A549 (cell line): ENCODE data around the gene KLHL6. TPM values are rescaled to one million over a fixed set of nuclear protein-coding genes. Genes with fewer than 3 reads are reported as not detected.

Source experiments
- ATAC-seq, 2 experiments: fragments of 200-7000 bp in 1 of 2; fragments of >200 bp in 1 of 2; cut with Nextera tagmentation in 1 of 2; cut with Tn5 transposase in 1 of 2; 3 replicates each; pipeline versions ENCODE4 v1.8.0 to v1.9.1; 2018 to 2020; ENCODE audit warnings: mild to moderate bottlenecking in 1 of 2, moderate library complexity in 1 of 2
- CTCF ChIA-PET: fragments of 300-600 bp; sonication (Branson Sonifier 250); formaldehyde crosslinking; extraction: SDS; loops from one replicate; lab custom pipeline; 2021; ENCODE audit warnings: antibody characterized with exemption, inconsistent platforms; lab: Yijun Ruan, JAX
- POLR2A ChIA-PET: fragments of 350-600 bp; formaldehyde crosslinking; extraction: SDS; loops from one replicate; lab custom pipeline; 2021; ENCODE audit warnings: antibody characterized with exemption, inconsistent platforms; lab: Yijun Ruan, JAX
- DNase-seq, 2 experiments: peaks; one replicate each; pipeline versions ENCODE4 v3.0.0 to v3.0.0-alpha.2; 2011 to 2016; ENCODE audit warnings: low read depth in 1 of 2, low spot score in 1 of 2
- FAIRE-seq: peaks from 2 replicates; lab custom pipeline; 2011; peaks lifted over from hg19 to GRCh38; lab: Jason Lieb, UNC
- H3K27ac ChIP-seq, 2 experiments: fragments of >200 bp; sonication (Bioruptor Twin); formaldehyde crosslinking; 3 replicates each; pipeline ENCODE4 v1.5.1; 2016 to 2017
- H3K4me1 ChIP-seq: fragments of >200 bp; sonication (Bioruptor Twin); formaldehyde crosslinking; 3 replicates; pipeline ENCODE4 v1.6.1; 2016
- H3K4me2 ChIP-seq: fragments of >200 bp; sonication (Bioruptor Twin); formaldehyde crosslinking; 3 replicates; pipeline ENCODE4 v1.6.1; 2016
- H3K4me3 ChIP-seq: fragments of >200 bp; sonication (Bioruptor Twin); formaldehyde crosslinking; 3 replicates; pipeline ENCODE4 v1.5.1; 2016
- H3K9me3 ChIP-seq: fragments of >200 bp; sonication (Bioruptor Twin); formaldehyde crosslinking; 3 replicates; pipeline ENCODE4 v1.6.1; 2016
- BCL3 ChIP-seq: fragments of >200 bp; sonication (Bioruptor Twin); formaldehyde crosslinking; IDR thresholded peaks from 3 replicates; pipeline ENCODE4 v1.6.1; 2016
- CBX2 ChIP-seq: fragments of 200-600 bp; sonication (generic); IDR thresholded peaks from 2 replicates; pipeline ENCODE4 v1.6.1; 2016; ENCODE audit warnings: low read depth, mild to moderate bottlenecking, borderline replicate concordance
- CBX8 ChIP-seq: fragments of 200-600 bp; sonication (generic); IDR thresholded peaks from 2 replicates; pipeline ENCODE4 v1.6.1; 2016
- CEBPB ChIP-seq, 2 experiments: fragments of >200 bp in 1 of 2; sonication (Bioruptor Twin) in 1 of 2; formaldehyde crosslinking in 1 of 2; IDR thresholded peaks; 2 replicates each; pipeline ENCODE4 v1.6.1; 2012 to 2016
- CHD4 ChIP-seq: fragments of 200-600 bp; sonication (generic); IDR thresholded peaks from 2 replicates; pipeline ENCODE4 v1.6.1; 2016; ENCODE audit warnings: antibody characterized with exemption, mild to moderate bottlenecking, borderline replicate concordance
- CTCF ChIP-seq: fragments of >200 bp; sonication (Bioruptor Twin); formaldehyde crosslinking; IDR thresholded peaks from 3 replicates; pipeline ENCODE4 v1.5.1; 2016
- ELK1 ChIP-seq: fragments of 150-350 bp; IDR thresholded peaks from 2 replicates; pipeline ENCODE4 v1.6.1; 2014; ENCODE audit warnings: low read depth, mild to moderate bottlenecking, low read length
- GATA3 ChIP-seq: IDR thresholded peaks from 2 replicates; pipeline ENCODE4 v1.6.1; 2012; ENCODE audit warnings: borderline replicate concordance
- HDAC2 ChIP-seq: fragments of 200-600 bp; sonication (generic); IDR thresholded peaks from 2 replicates; pipeline ENCODE4 v1.6.1; 2016
- HEYL ChIP-seq: fragments of 250-450 bp; sonication (Bioruptor Pico); IDR thresholded peaks from 2 replicates; pipeline ENCODE4 v1.8.0; 2021; ENCODE audit warnings: mild to moderate bottlenecking, moderate library complexity
- HOXB13 ChIP-seq: fragments of 250-450 bp; sonication (Bioruptor Pico); IDR thresholded peaks from 2 replicates; pipeline ENCODE4 v1.5.0; 2020; ENCODE audit warnings: low read depth, mild to moderate bottlenecking, moderate library complexity
- KDM5A ChIP-seq: fragments of 200-600 bp; sonication (generic); IDR thresholded peaks from 2 replicates; pipeline ENCODE4 v1.6.1; 2016; ENCODE audit warnings: antibody characterized with exemption, mild to moderate bottlenecking
- MAFK ChIP-seq: fragments of 450-650 bp; IDR thresholded peaks from 2 replicates; pipeline ENCODE4 v1.6.1; 2014; ENCODE audit not compliant: partially characterized antibody
- MAZ ChIP-seq: fragments of 150-350 bp; IDR thresholded peaks from 2 replicates; pipeline ENCODE4 v1.6.1; 2014; ENCODE audit warnings: antibody characterized with exemption, low read depth, low read length, borderline replicate concordance
- NFE2L2 ChIP-seq: fragments of 150-350 bp; conservative IDR thresholded peaks from 2 replicates; pipeline ENCODE4 v1.6.1; 2014; ENCODE audit warnings: low read length
- NR3C1 ChIP-seq: fragments of >200 bp; sonication (Bioruptor Twin); formaldehyde crosslinking; IDR thresholded peaks from 3 replicates; pipeline ENCODE4 v1.6.1; 2017
- PHF8 ChIP-seq: fragments of 200-600 bp; sonication (generic); IDR thresholded peaks from 2 replicates; pipeline ENCODE4 v1.6.1; 2016; ENCODE audit warnings: low read depth, mild to moderate bottlenecking, antibody characterized with exemption, moderate library complexity, borderline replicate concordance
- RAD21 ChIP-seq, 2 experiments: fragments of >200 bp in 1 of 2; sonication (Bioruptor Twin) in 1 of 2; formaldehyde crosslinking in 1 of 2; IDR thresholded peaks in 1 of 2; conservative IDR thresholded peaks in 1 of 2; 2 replicates in 1 of 2; 3 replicates in 1 of 2; pipeline ENCODE4 v1.6.1; 2012 to 2018; ENCODE audit warnings: inconsistent platforms in 1 of 2
- RCOR1 ChIP-seq: fragments of 150-350 bp; IDR thresholded peaks from 2 replicates; pipeline ENCODE4 v1.6.1; 2014; ENCODE audit warnings: antibody characterized with exemption, low read length, low read depth
- RFX5 ChIP-seq: fragments of 450-650 bp; IDR thresholded peaks from 2 replicates; pipeline ENCODE4 v1.7.1; 2014; ENCODE audit warnings: antibody characterized with exemption, mild to moderate bottlenecking, moderate library complexity
- SMC3 ChIP-seq: fragments of >200 bp; sonication (Bioruptor Twin); formaldehyde crosslinking; IDR thresholded peaks from 3 replicates; pipeline ENCODE4 v1.6.1; 2018; ENCODE audit warnings: inconsistent platforms
- SREBF2 ChIP-seq: fragments of 450-650 bp; IDR thresholded peaks from 2 replicates; pipeline ENCODE4 v1.6.1; 2014; ENCODE audit warnings: mild to moderate bottlenecking, moderate library complexity
- ZC3H11A ChIP-seq: fragments of 450-650 bp; IDR thresholded peaks from 2 replicates; pipeline ENCODE4 v1.6.1; 2014; ENCODE audit warnings: antibody characterized with exemption, mild to moderate bottlenecking
- WGBS: methylation state at CpG from one replicate; pipeline ENCODE4 v1.1.6; 2017; ENCODE audit errors: missing lambda C conversion rate; 5-methylcytosine and 5-hydroxymethylcytosine counted together
- polyA plus RNA-seq, 4 experiments: library from polyadenylated mRNA; depleted of rRNA in 3 of 4; stranded (reverse); fragments of >200 nt; fragmentation: RNase III in 1 of 4; extraction: RNeasy Plus Mini Kit Qiagen cat#74134 plus additional on column Dnase treatment in 1 of 4; gene quantifications; 2 replicates in 3 of 4; 3 replicates in 1 of 4; pipeline ENCODE4 v1.2.3, GENCODE V29; 2011 to 2017

The KLHL6 gene
- polyA plus RNA-seq, 2 of the 4 experiments (the other 2 are of a cell fraction): not detected

GRCh38 chr3:183485585-183485984 is 69.9 kb downstream of the KLHL6 start:
- H3K9me3 ChIP-seq: no peaks in the 10 kb centered on the region
- no peak overlapping the region for H3K27ac ChIP-seq
- DNase-seq: no peak
- ChIA-PET POLR2A (no interaction called here), CTCF (interaction anchor here (0.6 to 1.2 kb wide), 2 partner anchors 8 to 166 kb away, joined by 3 to 5 read pairs; no protein-coding TSS in a partner anchor)
- H3K4me2 ChIP-seq: no peak overlapping the region
- no peak overlapping the region for H3K4me3 ChIP-seq
- peaks cover 5% of the 10 kb centered on the region; the same call in 1 of the 3 replicates for H3K4me1 ChIP-seq
- no peak for ATAC-seq
- TF ChIP-seq MAFK (peak; percentile 64), MAZ (no peak), HDAC2 (no peak), PHF8 (no peak), CTCF (no peak), CBX2 (no peak), SMC3 (no peak)
- WGBS: 68% methylated on average over 6 of the region's 6 CpGs
- no peak for FAIRE-seq

- H3K27ac ChIP-seq: no peak overlapping the region
- FAIRE-seq (no peak), ATAC-seq (no peak), DNase-seq (no peak)
- 0 out of 3 replicates have a peak, but pooled peaks cover 3% of the 10 kb centered on the region for H3K4me1 ChIP-seq
- ChIA-PET POLR2A (no interaction called here), CTCF (no interaction called here)
- no peak overlapping the region for H3K4me2 ChIP-seq
- H3K4me3 ChIP-seq: no peak overlapping the region
- TF ChIP-seq HOXB13 (CRISPR knock-in tag) (no peak), MAFK (no peak), HEYL (no peak), ELK1 (no peak), SREBF2 (no peak), ZC3H11A (no peak), RCOR1 (no peak), HDAC2 (no peak), KDM5A (no peak), NFE2L2 (no peak), BCL3 (no peak), GATA3 (no peak)
- no peaks in the 10 kb centered on the region for H3K9me3 ChIP-seq
- 80% methylated on average over 6 of the region's 6 CpGs for WGBS
Measured at GRCh38 chr3:183485093-183485492, 70.4 kb downstream of the KLHL6 start.

GRCh38 chr3:183484431-183485075 is 71.0 kb downstream of the KLHL6 start:
- CTCF ChIA-PET: no interaction called here
- FAIRE-seq (no peak), ATAC-seq (no peak), DNase-seq (no peak)
- WGBS: 86% methylated on average over 4 of the region's 4 CpGs
- Histone ChIP-seq H3K4me2 (no peak overlapping the region), H3K4me1 (no peaks in the 10 kb centered on the region), H3K4me3 (no peak overlapping the region), H3K9me3 (no peaks in the 10 kb centered on the region), H3K27ac (no peak overlapping the region)
- TF ChIP-seq CBX8 (no peak), RAD21 (conservative IDR thresholded peaks at IDR 0.05 in 1 of 2, IDR thresholded peaks at IDR 0.05 in 1 of 2) (no peak), RFX5 (no peak), CEBPB (IDR thresholded peaks at IDR 0.05) (no peak), HOXB13 (CRISPR knock-in tag) (no peak), NR3C1 (no peak), CHD4 (no peak)
- POLR2A ChIA-PET: no interaction called here
